Esophagus squamous epithelium (tissue), 5 donors: ENCODE measurements around the gene CFAP410. TPM values are rescaled to one million over a fixed set of nuclear protein-coding genes. Genes with fewer than 3 reads are reported as not detected.

ENCODE experiments used
- DNase-seq: peaks from one replicate; lab custom pipeline; 2025; lab: John Stamatoyannopoulos, UW
- H3K27ac ChIP-seq, 4 donors: fragments of 200-600 bp; sonication (generic); one replicate each; pipeline ENCODE4 v1.5.1; 2016 to 2019; ENCODE audit warnings: mild to moderate bottlenecking in 1 of 4
- H3K27me3 ChIP-seq, 4 donors: fragments of 200-600 bp; sonication (generic); 1 replicate in 3 of 4; 2 replicates in 1 of 4; pipeline versions ENCODE4 v1.5.1 to v1.6.0; 2017 to 2021; ENCODE audit warnings: antibody characterized with exemption in 1 of 4
- H3K36me3 ChIP-seq, 3 donors: fragments of 200-600 bp; sonication (generic); one replicate each; pipeline ENCODE4 v1.5.1; 2016 to 2019
- H3K4me1 ChIP-seq, 3 donors: fragments of 200-600 bp; sonication (generic); one replicate each; pipeline ENCODE4 v1.5.1; 2017 to 2019
- H3K4me3 ChIP-seq, 4 donors: fragments of 200-600 bp; sonication (generic); 1 replicate in 3 of 4; 2 replicates in 1 of 4; pipeline ENCODE4 v1.5.1; 2016 to 2019; ENCODE audit warnings: mild to moderate bottlenecking in 2 of 4, moderate library complexity in 1 of 4
- H3K9me3 ChIP-seq, 3 donors: fragments of 200-600 bp; sonication (generic); one replicate each; pipeline ENCODE4 v1.5.1; 2016 to 2019
- CTCF ChIP-seq, 6 experiments: fragments of 450-650 bp in 4 of 6; fragments of 200-600 bp in 2 of 6; sonication (generic) in 2 of 6; IDR thresholded peaks; one replicate each; pipeline ENCODE4 v1.5.1; 2016 to 2019; ENCODE audit warnings: antibody characterized with exemption in 6 of 6, mild to moderate bottlenecking in 4 of 6, moderate library complexity in 4 of 6
- POLR2A ChIP-seq, 4 donors: fragments of 450-650 bp; IDR thresholded peaks; one replicate each; pipeline ENCODE4 v1.6.1; 2017; ENCODE audit warnings: antibody characterized with exemption in 4 of 4, mild to moderate bottlenecking in 4 of 4, moderate library complexity in 3 of 4
- WGBS, 2 donors: methylation state at CpG; one replicate each; pipeline ENCODE4 v1.1.5; 2018; 5-methylcytosine and 5-hydroxymethylcytosine counted together
- intact Hi-C: fragments of 100-400 bp; cut with DNase I; formaldehyde crosslinking; loops from one replicate; pipeline ENCODE4 v1.15.0; 2022
- total RNA-seq, 4 donors: library from RNA; depleted of rRNA; stranded (reverse); fragments of >200 nt; gene quantifications; one replicate each; pipeline ENCODE4 v1.1.0, GENCODE V29; 2016
- donor health status: DM: yes; HTN: yes; CAD: no.

CFAP410 gene
- total RNA-seq = 10 to 100 TPM in 2 of 4 donors, 1 to 10 TPM in 2; 7.9 to 21.8 (median 13.7) TPM

DNA sequence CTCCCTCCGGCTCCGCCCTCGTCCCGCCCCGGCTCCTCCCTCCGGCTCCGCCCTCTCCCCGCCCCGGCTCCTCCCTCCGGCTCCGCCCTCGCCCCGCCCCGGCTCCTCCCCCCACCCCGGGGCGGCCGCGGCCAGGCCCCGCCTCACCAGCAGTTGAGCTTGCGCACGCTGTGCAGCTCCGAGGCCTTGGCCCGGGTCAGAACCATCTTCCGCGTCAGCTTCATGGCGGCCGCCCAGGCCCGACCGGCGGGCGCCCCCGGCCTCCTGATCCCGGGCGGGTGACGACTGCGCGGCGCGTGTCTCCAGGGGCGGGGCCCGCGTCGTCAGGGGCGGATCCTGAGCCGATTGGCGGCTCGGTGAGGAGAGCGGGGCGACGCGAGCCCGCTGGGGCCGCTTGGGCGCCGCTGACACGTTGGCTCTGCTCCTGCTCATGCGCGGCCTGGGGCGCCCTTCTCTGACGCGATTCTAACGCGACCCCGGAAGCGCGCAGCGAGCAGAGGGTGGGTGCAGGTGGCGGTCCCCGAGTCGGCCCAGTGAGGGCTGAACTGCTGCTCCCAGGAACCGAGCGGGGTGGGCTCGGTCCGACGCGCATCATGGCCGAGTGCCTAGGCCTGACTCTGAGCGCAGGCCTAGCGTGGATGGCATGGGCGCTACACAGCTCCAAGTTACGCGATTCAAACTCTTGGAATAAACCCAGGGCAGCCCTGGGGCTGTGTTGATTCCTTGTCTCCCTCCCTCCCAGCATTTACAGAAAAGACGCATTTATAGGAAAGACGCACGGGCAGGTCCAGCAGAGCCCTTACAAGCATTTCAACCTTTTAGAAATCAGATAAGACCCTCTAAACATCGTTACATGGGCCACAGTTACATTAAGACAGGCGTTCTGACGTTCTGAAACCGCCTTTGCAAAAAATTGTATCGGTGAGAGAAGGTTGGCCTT lies at the start of gene CFAP410:
CFAP410 (minus strand) TSS at position 420 of the 940 bp plus-strand sequence; CDS start at position 224, 196 bp downstream.
- Histone ChIP-seq H3K27me3 (no peaks in the 10 kb centered on the region), H3K4me1 (peaks cover 10 to 32% (median 14%) of the 10 kb centered on the region in 3 donors), H3K9me3 (no peaks in the 10 kb centered on the region), H3K4me3 (peak within 1 kb of the TSS; percentile 75 to 84 (median 78)), H3K36me3 (peaks cover 0 to 28% (median 0%) of the 10 kb centered on the region in 3 donors), H3K27ac (peak within 1 kb of the TSS; percentile 91 to 99 (median 96))
- peak; percentile 77 for DNase-seq
- WGBS, 2 donors = 2 to 4% methylated on average over 10 to 12 of the region's 90 CpGs
- intact Hi-C loops = no loop called here
- peak in 1 of 6 experiments; percentile 42 for TF ChIP-seq CTCF (IDR thresholded peaks at IDR 0.05)
- peak in 3 of 4 donors; percentile 94 to 96 (median 96) for TF ChIP-seq POLR2A (IDR thresholded peaks at IDR 0.05)

- intact Hi-C loops = no loop called here
- TF ChIP-seq CTCF (IDR thresholded peaks at IDR 0.05) (no peak), POLR2A (IDR thresholded peaks at IDR 0.05) (no peak)
- Histone ChIP-seq H3K4me1 (no peaks in the 10 kb centered on the region), H3K27ac (no peak overlapping the region), H3K36me3 (no peaks in the 10 kb centered on the region), H3K27me3 (peaks cover 0 to 8% (median 0%) of the 10 kb centered on the region in 4 donors), H3K4me3 (no peak overlapping the region), H3K9me3 (peaks cover 0 to 32% (median 21%) of the 10 kb centered on the region in 3 donors)
- WGBS, 2 donors = 66 to 73% methylated on average over 2 of the region's 2 CpGs
- DNase-seq = no peak
These were observed 45.8 kb upstream of the CFAP410 start for GRCh38 chr21:44384968-44385367.

DNA sequence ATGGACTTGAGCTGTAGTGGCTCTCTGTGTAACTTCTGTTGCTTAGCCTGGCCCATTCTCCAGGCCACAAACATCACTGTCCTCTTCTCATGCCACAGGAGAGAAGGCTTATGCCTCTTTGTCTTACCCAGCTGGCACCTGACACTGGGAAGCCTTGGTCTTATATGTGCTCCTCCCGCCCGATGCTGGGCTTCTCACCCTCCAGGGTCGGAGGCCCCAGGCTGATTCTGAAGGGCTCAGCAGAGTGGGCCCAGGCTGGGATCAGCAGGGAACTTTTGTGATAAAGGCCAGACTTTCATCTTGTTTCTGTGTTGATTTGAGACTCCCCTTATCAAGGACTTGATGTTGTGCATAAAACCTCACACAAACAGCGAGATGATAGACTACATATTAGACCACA lies 44.0 kb upstream of the CFAP410 start:
- no peak overlapping the region for H3K27ac ChIP-seq
- peaks cover 0 to 32% (median 21%) of the 10 kb centered on the region in 3 donors for H3K9me3 ChIP-seq
- H3K36me3 ChIP-seq = no peaks in the 10 kb centered on the region
- H3K4me3 ChIP-seq = no peak overlapping the region
- no peak for DNase-seq
- H3K4me1 ChIP-seq = no peaks in the 10 kb centered on the region
- intact Hi-C loops = no loop called here
- 73 to 90% methylated on average over 1 of the region's 4 CpGs for WGBS, 2 donors
- peaks cover 0 to 25% (median 0%) of the 10 kb centered on the region in 4 donors for H3K27me3 ChIP-seq
- no peak for TF ChIP-seq POLR2A (IDR thresholded peaks at IDR 0.05)
- TF ChIP-seq CTCF (IDR thresholded peaks at IDR 0.05) = no peak

DNA sequence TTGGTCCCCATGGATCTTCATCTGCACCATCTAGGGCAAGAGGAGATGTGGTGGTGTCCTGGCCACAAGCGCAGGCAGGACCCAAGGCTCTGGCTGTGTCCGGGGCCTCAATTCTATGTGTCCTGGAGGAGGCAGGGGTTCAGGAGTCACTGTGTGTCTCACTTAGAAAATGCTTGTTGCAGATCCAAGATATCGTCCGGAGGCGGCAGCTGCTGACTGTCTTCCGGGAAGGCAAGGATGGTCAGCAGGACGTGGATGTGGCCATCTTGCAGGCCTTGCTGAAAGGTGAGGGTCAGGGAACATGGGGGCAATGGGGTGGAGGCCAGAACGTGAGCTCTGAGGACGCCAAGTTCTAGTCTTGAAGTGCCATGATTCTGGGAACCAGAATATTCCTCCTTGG lies 43.3 kb upstream of the CFAP410 start:
- H3K4me3 ChIP-seq = no peak overlapping the region
- H3K27ac ChIP-seq = no peak overlapping the region
- TF ChIP-seq CTCF (IDR thresholded peaks at IDR 0.05) (no peak), POLR2A (IDR thresholded peaks at IDR 0.05) (no peak)
- peaks cover 0 to 4% (median 4%) of the 10 kb centered on the region in 3 donors for H3K4me1 ChIP-seq
- 82 to 86% methylated on average over 5 to 9 of the region's 9 CpGs for WGBS, 2 donors
- peaks cover 0 to 32% (median 21%) of the 10 kb centered on the region in 3 donors for H3K9me3 ChIP-seq
- H3K36me3 ChIP-seq = no peaks in the 10 kb centered on the region
- intact Hi-C loops = no loop called here
- peaks cover 0 to 32% (median 0%) of the 10 kb centered on the region in 4 donors for H3K27me3 ChIP-seq
- no peak for DNase-seq

- Histone ChIP-seq H3K36me3 (no peaks in the 10 kb centered on the region), H3K27me3 (peaks cover 0 to 39% (median 0%) of the 10 kb centered on the region in 4 donors), H3K27ac (no peak overlapping the region), H3K9me3 (peaks cover 0 to 30% (median 17%) of the 10 kb centered on the region in 3 donors), H3K4me3 (no peak overlapping the region), H3K4me1 (peaks cover 0 to 9% (median 6%) of the 10 kb centered on the region in 3 donors)
- DNase-seq = no peak
- intact Hi-C loops = no loop called here
- no peak for TF ChIP-seq POLR2A (IDR thresholded peaks at IDR 0.05)
- TF ChIP-seq CTCF (IDR thresholded peaks at IDR 0.05) = no peak
These were observed 42.7 kb upstream of the CFAP410 start for GRCh38 chr21:44381874-44382273.
